Breast epithelium (tissue), 4 donors: ENCODE results near the gene MPPED1. TPM values are rescaled to one million over a fixed set of nuclear protein-coding genes. Genes with fewer than 3 reads are reported as not detected.

Experiments
- DNase-seq, 2 donors: peaks; one replicate each; pipeline ENCODE4 v3.0.0-alpha.2; 2019; ENCODE audit warnings: low spot score in 2 of 2
- H3K27ac ChIP-seq, 2 donors: fragments of 200-600 bp; sonication (generic) in 1 of 2; one replicate each; pipeline ENCODE4 v1.5.1; 2016 to 2019; ENCODE audit warnings: mild to moderate bottlenecking in 1 of 2
- H3K27me3 ChIP-seq, 2 donors: fragments of 200-600 bp; sonication (generic) in 1 of 2; one replicate each; pipeline versions ENCODE4 v1.5.1 to v1.6.0; 2017 to 2019; ENCODE audit warnings: control low read depth in 1 of 2, mild to moderate bottlenecking in 1 of 2
- H3K36me3 ChIP-seq: fragments of 200-600 bp; one replicate; pipeline ENCODE4 v1.5.1; 2019
- H3K4me1 ChIP-seq, 2 donors: fragments of 200-600 bp; sonication (generic); one replicate each; pipeline ENCODE4 v1.5.1; 2016 to 2019; ENCODE audit warnings: control low read depth in 1 of 2
- H3K4me3 ChIP-seq, 3 donors: fragments of 200-600 bp; sonication (generic); 1 replicate in 2 of 3; 2 replicates in 1 of 3; pipeline ENCODE4 v1.5.1; 2016 to 2019; ENCODE audit warnings: mild to moderate bottlenecking in 3 of 3, moderate library complexity in 2 of 3
- H3K9me3 ChIP-seq, 2 donors: fragments of 200-600 bp; sonication (generic) in 1 of 2; one replicate each; pipeline ENCODE4 v1.5.1; 2016 to 2019; ENCODE audit warnings: control low read depth in 1 of 2
- CTCF ChIP-seq, 3 donors: fragments of 450-650 bp; IDR thresholded peaks; one replicate each; pipeline ENCODE4 v1.5.1; 2016 to 2017; ENCODE audit warnings: antibody characterized with exemption in 3 of 3, mild to moderate bottlenecking in 3 of 3, moderate library complexity in 3 of 3
- POLR2A ChIP-seq: fragments of 450-650 bp; IDR thresholded peaks from one replicate; pipeline ENCODE4 v1.6.1; 2016; ENCODE audit warnings: antibody characterized with exemption, mild to moderate bottlenecking, moderate library complexity
- POLR2AphosphoS5 ChIP-seq, 3 donors: sonication (generic); formaldehyde crosslinking; IDR thresholded peaks; one replicate each; pipeline ENCODE4 v1.6.1; 2017; ENCODE audit warnings: antibody characterized with exemption in 3 of 3
- intact Hi-C: fragments of 100-400 bp; cut with DNase I; formaldehyde crosslinking; loops from one replicate; pipeline ENCODE4 v1.15.1; 2023; ENCODE audit warnings: low total_unique reads
- total RNA-seq, 3 donors: library from RNA; depleted of rRNA; stranded (reverse); fragments of >200 nt; gene quantifications; one replicate each; pipeline ENCODE4 v1.1.0, GENCODE V29; 2016

Gene MPPED1
- total RNA-seq, 3 donors from 2014 or later: 0.29 TPM; not detected in 2

DNA sequence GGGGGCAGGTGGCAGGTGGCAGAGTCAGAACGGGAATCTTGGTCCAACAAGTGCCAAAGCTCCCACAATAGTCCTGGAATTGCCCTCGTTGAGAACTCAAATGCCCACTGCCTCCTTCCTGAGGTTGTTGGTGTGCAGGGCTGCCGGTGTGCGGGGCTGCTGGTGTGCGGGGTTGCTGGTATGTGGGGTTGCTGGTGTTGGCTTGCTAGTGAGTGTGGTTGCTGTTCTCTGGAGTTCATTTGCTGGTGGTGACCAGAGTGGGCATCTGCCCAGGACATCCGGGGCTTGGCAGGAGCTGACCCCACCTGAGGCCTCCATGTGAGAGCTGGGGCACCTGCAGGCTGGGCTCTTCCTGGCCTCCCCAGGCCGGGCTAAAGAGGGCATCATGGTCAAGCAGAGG is 14.0 kb upstream of the MPPED1 start:
- no peak for DNase-seq
- intact Hi-C loops: no loop called here
- Histone ChIP-seq H3K9me3 (no peaks in the 10 kb centered on the region), H3K4me1 (no peaks in the 10 kb centered on the region), H3K27ac (no peak overlapping the region), H3K4me3 (no peak overlapping the region), H3K27me3 (peaks cover 0 to 20% of the 10 kb centered on the region in 2 donors), H3K36me3 (no peaks in the 10 kb centered on the region)
- TF ChIP-seq POLR2A (no peak), POLR2AphosphoS5 (IDR thresholded peaks at IDR 0.05) (no peak)

DNA sequence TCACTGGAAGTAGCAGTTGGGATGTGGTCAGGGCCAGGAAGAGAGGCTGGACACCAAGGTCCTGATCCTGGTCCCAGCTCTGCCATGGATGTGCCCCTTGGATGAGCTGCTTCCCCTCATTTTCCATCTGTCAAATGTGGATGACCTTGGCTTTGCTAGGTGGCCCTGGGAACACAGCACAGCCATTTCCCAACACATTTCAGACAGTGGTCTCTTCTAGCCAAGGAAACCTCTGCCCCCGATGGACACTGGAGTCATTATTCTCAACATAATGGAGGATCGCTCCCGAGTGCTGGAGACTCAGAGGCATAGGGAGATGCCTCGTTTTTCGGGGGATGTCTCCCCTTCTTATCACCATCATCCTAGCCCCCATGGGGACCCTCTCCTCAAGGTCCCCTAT is 13.6 kb upstream of the MPPED1 start:
- no peak for TF ChIP-seq POLR2AphosphoS5 (IDR thresholded peaks at IDR 0.05)
- no peak for TF ChIP-seq CTCF (IDR thresholded peaks at IDR 0.05)
- TF ChIP-seq POLR2A: no peak
- H3K9me3 ChIP-seq: no peaks in the 10 kb centered on the region
- H3K4me1 ChIP-seq: no peaks in the 10 kb centered on the region
- no peaks in the 10 kb centered on the region for H3K36me3 ChIP-seq
- intact Hi-C loops: no loop called here
- H3K27me3 ChIP-seq: peaks cover 0 to 20% of the 10 kb centered on the region in 2 donors
- DNase-seq: no peak
- H3K27ac ChIP-seq: no peak overlapping the region
- H3K4me3 ChIP-seq: no peak overlapping the region

GRCh38 chr22:43398910-43399309 is 12.9 kb upstream of the MPPED1 start:
- Histone ChIP-seq H3K27me3 (peaks cover 0 to 25% of the 10 kb centered on the region in 2 donors), H3K4me1 (no peaks in the 10 kb centered on the region), H3K36me3 (no peaks in the 10 kb centered on the region), H3K9me3 (no peaks in the 10 kb centered on the region), H3K27ac (no peak overlapping the region), H3K4me3 (no peak overlapping the region)
- intact Hi-C loops: no loop called here
- TF ChIP-seq CTCF (IDR thresholded peaks at IDR 0.05) (no peak), POLR2A (no peak)
- DNase-seq: no peak

DNA sequence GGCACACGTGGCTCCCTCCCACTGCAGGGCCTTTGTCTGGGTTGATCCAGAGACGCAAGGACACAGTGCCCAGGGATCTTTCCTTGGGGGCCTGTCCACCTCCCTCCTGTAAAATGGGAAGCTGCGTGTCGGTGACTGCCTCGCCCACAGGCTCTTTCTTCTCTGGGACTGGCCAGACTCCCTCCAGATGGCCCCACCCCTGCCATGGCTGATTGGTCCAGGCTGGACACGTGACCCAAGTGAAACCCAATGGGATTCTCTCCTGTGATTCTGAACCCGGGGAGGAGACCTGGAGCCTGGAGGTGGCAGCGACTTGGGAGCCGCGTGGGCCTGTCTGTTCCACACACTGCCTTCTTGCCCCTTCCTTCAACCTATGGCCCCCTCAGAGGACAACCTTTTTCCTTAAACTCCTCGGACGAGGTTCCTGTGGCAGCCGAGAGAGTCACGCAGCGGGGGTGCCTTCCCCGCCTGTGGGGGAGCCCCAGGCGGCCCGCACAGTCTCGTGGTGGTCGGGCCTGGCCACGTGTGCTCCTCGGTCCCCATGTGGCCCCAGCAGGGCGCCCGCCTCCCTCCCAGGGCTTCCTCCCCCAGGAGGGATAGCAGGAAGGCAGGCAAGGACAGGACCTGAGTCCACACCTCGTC is 12.4 kb upstream of the MPPED1 start:
- intact Hi-C loops: no loop called here
- H3K36me3 ChIP-seq: no peaks in the 10 kb centered on the region
- H3K9me3 ChIP-seq: no peaks in the 10 kb centered on the region
- peaks cover 0 to 25% of the 10 kb centered on the region in 2 donors for H3K27me3 ChIP-seq
- no peak overlapping the region for H3K4me3 ChIP-seq
- H3K27ac ChIP-seq: no peak overlapping the region
- TF ChIP-seq POLR2A: no peak
- no peak for TF ChIP-seq POLR2AphosphoS5 (IDR thresholded peaks at IDR 0.05)
- TF ChIP-seq CTCF (IDR thresholded peaks at IDR 0.05): no peak
- no peaks in the 10 kb centered on the region for H3K4me1 ChIP-seq
- no peak for DNase-seq

GRCh38 chr22:43399980-43400358 is 11.8 kb upstream of the MPPED1 start:
- Histone ChIP-seq H3K27ac (no peak overlapping the region), H3K27me3 (peaks cover 0 to 25% of the 10 kb centered on the region in 2 donors), H3K36me3 (no peaks in the 10 kb centered on the region), H3K9me3 (no peaks in the 10 kb centered on the region), H3K4me3 (no peak overlapping the region), H3K4me1 (no peaks in the 10 kb centered on the region)
- TF ChIP-seq POLR2A (no peak), CTCF (IDR thresholded peaks at IDR 0.05) (no peak), POLR2AphosphoS5 (IDR thresholded peaks at IDR 0.05) (no peak)
- DNase-seq: no peak
- intact Hi-C loops: no loop called here
